Peyer's patch (tissue), 4 donors: ENCODE measurements around the gene NEDD4L.

Source experiments
- CTCF ChIP-seq, 6 experiments: fragments of 450-650 bp in 4 of 6; fragments of 200-600 bp in 2 of 6; sonication (generic) in 1 of 6; IDR thresholded peaks; one replicate each; pipeline ENCODE4 v1.5.1; 2017 to 2019; ENCODE audit warnings: antibody characterized with exemption in 6 of 6, mild to moderate bottlenecking in 3 of 6, moderate library complexity in 1 of 6
- POLR2A ChIP-seq, 2 donors: fragments of 450-650 bp; IDR thresholded peaks; one replicate each; pipeline ENCODE4 v1.5.1; 2017; ENCODE audit warnings: antibody characterized with exemption in 2 of 2, mild to moderate bottlenecking in 2 of 2, moderate library complexity in 2 of 2

GRCh38 chr18:58249712-58250111 is 205.7 kb downstream of the NEDD4L start:
- no peak for TF ChIP-seq CTCF (IDR thresholded peaks at IDR 0.05)
- TF ChIP-seq POLR2A (IDR thresholded peaks at IDR 0.05): no peak
